HG03565 (cell line): Measurements from ENCODE around the gene ZNF532.

Experiments
- ATAC-seq: cut with Tn5 transposase; IDR thresholded peaks from one replicate; pipeline ENCODE4 v1.9.1; 2021; ENCODE audit warnings: mild to moderate bottlenecking, moderate library complexity; ENCODE audit not compliant: unreplicated experiment

The ZNF532 gene

DNA sequence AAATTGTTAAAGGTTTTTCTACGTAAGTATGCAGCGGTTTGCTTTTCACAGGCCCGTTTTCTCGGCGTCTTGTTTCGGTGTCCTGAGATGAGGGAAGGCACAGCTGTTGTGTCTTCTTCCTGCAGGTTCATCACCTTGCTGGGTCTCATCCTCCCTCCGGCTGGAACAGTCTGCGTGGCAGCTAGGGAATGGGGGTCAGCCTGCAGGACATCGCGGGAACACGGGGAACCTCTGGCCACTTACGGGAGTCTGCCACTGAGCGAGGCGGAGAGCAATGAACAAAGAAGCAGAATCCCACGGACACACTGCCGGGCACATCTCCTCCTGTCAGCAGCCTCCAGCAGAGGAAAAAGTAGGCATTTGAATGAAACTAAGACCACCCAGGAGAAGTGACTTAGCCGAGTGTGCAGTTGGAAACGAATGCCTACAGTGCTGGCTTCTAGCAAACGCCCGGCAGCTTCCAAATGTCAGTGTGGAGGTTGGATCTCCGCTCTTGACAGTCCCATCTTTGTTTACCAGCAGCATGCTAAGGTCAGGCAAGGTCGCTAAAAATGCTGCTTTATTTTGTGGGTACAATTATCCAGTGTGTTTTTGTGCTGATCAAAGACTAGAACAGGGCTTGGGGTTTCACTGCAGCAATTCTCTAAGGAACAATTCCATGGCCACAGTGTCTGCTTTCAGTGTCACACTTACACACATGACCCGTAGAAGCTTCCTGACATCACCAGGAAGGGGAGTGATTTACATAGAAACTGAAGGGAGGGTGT, 165.2 kb downstream of the ZNF532 start:
- ATAC-seq: no peak

DNA sequence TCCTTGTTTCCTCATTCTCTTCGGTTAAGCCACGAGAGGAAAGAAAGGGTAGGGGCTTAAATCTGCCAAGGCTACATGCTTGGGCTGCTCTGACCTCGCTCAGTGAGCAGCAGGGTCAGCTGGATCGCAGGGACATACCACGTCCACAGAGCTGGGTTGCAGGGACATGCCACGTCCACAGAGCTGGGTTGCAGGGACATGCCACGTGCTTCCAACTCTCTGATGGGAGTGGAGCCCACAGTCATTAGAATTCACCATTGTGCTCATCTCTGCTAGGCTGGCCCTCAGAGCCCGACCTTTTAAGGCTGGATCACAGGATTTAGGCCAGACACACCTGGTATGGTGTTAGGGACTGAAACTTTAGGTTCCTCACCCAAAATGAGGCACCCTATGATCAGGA, 167.6 kb downstream of the ZNF532 start:
- no peak for ATAC-seq

DNA sequence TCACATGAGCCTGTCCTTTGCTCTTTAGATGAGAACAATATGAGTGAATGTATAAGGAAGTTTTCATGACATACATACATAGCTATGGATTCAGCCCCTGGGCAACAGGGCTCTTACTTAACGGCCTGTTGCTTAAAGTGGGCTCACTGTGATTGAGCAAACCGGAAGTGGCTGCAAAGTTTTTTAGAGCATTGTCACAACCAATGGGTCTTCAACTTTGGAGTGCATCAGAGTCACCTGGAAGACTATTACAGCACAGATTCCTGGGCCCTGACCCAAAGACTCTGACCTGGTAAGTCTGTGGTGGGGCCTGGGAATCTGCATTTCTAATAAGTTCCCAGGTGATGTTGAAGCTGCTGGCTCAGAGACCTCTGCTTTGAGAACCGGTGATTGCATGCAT, 168.7 kb downstream of the ZNF532 start:
- no peak for ATAC-seq

DNA sequence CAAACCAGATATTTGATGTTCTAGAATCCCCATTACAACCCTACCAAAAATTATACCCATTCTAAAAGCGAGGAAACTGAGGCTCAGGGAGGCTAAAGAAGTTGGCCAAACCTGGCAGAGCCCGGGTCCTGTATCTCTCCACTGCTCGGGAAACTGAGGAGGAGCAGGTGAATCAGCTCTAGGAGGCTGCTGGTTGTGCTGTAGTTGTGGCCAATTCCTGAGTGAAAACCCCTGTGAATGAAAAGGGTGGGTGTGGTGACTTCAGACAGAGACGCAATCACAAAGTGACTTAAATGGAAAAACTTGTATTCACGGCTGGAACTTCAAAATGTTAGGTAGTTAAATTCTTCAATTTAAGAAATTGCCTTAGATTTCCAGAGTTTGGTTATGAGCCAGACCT, 169.3 kb downstream of the ZNF532 start:
- ATAC-seq: no peak

DNA sequence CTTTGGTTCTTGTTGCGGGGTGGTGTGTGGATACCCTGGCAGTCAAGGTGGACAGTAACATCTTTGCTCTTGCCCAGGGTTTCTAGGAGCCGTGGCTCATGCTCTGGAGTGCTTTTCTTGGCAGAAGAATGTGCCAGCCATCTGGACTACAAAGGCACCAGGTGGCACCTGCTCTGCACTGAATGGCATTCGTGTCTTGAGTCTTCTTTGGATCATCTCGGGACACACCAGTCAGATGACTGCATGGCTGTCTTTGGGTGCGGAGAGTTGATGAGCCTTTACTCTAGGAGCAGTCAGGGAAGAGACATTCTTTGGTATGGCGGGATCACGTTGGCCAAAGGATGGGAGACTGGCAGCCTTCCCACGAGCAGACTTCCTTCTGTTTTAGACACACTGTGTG, 170.9 kb downstream of the ZNF532 start:
- no peak for ATAC-seq
